ENCODE results near the gene CACYBP.

CACYBP gene, protein sequence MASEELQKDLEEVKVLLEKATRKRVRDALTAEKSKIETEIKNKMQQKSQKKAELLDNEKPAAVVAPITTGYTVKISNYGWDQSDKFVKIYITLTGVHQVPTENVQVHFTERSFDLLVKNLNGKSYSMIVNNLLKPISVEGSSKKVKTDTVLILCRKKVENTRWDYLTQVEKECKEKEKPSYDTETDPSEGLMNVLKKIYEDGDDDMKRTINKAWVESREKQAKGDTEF

DNA sequence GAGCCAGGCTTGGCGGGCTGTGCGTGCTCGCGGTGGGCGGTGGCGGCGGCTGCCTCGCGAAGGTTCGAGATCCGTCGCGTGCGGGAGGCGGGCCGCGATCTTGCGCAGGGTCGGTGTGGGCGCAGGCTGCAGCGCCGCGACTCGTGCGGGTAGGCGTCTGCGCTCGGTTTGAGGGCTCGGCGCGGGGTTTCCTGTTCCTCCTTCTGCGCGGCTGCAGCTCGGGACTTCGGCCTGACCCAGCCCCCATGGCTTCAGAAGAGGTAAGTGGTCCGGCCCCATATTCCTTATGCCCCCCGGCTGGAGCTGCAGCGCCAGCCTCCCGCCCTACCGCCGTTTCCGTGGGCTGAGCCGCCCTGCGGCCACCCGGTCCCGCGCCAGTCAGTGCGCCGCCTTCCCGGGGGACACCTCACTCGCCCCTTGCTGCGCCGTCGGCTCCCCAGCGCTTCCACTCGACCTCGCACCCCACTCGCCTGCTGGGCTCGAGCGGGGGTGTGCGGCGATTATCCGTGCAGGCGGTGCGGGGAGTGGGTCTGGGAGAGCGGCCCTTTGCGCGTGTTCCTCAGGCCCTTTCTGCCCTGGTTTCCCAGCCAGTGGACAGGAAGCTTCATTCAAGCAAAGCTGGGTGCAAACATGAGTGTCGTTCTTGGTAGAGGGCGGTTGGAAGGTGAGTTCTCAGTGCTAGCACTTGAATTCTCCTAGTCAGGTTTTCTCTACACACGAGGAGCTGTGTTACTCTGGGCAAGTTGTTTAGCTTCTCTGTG lies at the start of gene CACYBP:
Gene CACYBP, plus strand, starts transcription at position 12 of the 761 bp plus-strand sequence. Its CDS starts 234 bp downstream, at position 246.
- DNase-seq: peak; percentile 20

DNA sequence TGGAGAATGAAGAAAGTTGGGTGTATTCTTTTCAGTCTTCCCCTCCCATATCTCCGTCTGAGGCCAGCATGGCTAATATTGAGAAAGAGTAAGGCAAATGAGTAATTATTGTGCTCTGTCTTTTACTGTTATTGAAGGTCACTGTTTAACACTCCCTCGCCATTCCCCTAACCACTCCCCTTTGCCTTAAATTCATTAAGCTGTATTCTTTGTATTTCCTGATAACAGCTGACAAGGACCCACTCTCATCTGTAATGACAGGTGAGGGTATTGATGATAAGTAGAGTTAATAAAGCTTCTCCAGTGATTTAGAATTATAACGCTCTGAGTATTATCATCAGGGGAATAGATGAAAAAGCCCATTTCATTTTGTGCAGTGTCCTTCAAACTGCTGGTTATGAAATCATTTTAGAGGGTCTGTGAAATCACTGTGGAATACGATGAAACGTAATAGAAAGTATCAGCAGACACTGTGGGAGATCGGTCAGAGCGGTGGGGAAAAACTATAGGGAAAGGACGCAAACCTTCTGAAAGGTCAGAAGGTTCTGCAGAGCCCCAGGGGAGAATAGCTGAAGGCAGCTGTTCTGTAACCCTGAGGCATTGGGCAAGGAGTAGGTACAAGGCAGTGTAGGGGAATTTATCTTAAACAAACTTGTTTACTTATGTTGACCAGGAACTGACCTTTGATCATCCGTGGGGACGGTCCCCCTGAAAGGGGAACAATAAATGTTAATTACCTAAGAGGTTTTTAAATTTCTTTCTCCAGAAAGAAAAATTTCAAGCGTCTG lies 46.3 kb upstream of the CACYBP start:
- no peak for DNase-seq

DNA sequence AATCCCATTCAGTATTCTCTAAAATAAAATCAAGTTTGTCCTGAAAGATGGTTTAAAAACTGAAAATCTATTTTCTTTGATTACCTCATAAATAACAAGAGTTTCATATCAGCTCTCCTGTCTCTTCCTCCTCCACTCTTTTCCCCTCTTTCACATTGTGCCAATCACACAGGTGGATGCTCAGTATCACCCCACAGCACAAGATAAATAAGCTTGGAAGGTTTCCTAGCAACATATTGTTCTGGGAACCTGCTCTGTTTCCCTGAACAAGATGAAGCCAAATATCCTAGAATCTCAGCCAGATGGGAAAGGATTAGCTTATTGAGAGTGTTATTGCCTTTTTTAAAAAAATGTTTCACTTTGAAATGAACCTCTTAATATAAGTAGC lies 45.7 kb upstream of the CACYBP start:
- DNase-seq: no peak

DNA sequence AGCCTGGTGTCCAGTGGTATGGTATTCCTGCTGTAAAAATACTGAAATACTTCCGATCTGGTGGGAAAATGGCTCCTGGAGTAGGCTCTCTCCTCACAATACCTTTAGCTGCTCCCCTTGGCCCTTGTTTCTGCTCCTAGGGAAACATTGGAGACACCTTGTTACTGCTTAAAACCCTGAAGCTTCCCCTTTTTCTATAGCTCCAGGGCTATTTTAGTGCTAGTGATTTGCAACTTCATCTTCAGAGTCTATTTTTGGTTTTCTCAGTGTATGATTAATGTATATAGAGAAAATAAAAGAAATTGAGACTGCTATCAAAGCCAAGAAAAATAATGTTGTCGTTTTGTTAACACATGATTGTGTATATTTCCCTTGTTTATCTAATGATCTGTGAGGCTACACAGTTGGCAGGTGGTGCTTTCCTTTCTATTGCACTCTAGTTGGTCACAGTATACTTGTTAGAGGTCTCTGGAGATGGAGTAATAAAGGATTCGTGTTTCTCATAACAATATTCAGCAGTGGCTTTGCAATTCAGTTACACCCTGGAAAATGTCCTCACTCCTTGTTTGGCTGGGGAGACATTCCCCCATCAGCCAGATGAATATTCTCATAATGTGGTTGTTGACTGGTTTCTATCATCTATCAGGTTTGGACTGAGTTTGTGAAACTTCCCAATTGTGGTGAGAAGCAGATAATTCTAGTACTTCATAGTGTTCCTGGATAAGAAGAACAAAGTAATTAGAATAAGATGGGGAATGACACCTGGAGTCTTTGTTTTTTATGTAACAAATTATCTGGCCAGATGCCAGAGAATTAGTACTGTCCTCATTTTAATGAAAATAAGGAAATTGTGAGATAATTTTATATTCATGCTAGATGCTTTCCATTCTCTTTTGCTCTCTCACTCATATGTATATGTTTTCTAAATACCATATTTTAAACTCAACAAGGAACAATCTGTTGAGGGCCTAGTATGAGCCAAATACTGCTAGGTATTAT lies 44.8 kb upstream of the CACYBP start:
- DNase-seq: no peak

DNA sequence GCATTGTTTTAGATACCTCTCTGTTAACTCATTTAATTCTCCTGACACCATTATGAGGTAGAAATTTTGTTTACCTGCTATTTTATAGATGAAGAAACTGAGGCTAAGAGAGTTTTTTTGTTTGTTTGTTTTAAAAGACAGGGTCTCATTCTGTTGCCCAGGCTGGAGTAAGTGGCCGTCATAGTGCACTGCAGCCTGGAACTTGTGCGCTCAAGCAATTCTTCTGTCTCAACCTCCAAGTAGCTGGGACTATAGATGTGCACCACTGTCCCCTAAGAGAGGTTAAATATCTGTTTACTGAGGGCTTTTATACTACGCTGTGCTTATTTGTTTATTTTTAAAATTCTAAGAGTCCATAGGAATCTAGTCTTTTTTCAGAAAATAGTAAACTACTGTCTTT lies 43.7 kb upstream of the CACYBP start:
- no peak for DNase-seq

DNA sequence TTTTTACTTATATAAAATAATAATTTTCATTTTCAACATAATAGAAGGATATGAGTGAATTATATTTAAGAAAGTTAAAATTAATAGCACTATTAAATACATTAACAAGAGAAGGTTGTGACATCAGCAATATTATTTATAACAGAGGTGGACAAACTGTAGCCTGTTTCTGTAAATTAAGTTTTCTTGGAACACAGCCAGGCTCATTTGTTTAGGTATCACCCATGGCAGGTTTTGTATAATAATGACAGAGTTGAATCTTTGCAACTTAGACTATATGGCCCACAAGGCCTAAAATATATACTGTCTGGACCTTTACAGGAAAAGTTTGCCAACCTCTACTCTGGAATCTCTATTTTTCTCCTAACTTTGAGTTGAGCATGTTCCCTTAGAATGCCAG lies 42.8 kb upstream of the CACYBP start:
- no peak for DNase-seq

DNA sequence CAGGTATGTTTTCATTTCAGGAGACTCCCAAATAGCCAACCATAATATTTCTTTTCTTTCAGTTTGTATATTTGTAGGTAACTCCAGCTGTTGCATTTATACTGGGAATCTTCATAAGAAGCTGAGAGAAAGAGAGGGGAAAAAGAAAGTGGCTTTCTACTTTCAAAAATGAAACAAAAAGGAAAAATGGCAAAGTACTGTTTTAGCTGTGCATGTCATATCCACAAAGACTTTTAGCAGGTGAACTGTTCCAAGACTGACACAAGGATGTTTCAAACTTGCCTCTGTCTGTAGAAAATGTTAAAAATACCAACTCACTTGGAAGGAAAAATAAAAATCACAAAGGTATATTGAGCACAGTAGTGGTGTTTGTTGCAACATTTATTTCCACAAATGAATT lies 41.9 kb upstream of the CACYBP start:
- no peak for DNase-seq

DNA sequence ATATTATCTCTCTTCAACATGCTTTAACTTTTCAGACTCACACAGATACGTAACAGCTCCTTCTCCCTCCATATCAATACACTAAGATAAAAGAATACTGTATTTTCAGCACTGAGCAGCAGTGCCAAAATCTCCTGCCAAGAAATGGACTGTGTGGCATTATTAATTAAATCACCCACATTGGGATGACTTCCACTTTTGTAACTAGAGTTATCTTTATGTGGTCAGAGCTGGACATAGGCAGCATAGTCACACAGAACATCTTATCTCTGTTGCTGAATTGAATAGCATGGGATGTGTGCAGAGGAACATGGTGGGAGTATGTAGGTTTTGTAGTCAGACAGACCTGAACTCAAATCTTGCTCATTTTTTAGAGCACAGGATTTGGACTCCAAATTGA lies 41.4 kb upstream of the CACYBP start:
- no peak for DNase-seq

DNA sequence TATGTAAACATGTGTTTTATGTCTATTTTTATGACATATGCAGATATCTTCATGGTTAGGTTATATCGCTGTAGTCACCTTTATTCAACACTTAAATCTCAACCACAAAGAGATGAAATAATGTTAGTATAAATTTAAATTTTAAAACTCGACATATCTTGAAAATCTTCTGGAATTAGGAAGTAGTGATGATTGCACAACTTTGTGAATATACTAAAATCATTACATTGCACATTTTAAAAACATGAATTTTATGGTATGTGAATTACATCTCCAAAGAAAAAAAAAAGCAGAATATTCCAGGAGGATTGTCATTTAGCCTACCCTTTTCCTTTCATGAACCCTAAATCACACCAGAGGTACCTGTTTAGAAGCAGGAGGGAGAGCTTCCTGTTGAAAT lies 39.4 kb upstream of the CACYBP start:
- no peak for DNase-seq

DNA sequence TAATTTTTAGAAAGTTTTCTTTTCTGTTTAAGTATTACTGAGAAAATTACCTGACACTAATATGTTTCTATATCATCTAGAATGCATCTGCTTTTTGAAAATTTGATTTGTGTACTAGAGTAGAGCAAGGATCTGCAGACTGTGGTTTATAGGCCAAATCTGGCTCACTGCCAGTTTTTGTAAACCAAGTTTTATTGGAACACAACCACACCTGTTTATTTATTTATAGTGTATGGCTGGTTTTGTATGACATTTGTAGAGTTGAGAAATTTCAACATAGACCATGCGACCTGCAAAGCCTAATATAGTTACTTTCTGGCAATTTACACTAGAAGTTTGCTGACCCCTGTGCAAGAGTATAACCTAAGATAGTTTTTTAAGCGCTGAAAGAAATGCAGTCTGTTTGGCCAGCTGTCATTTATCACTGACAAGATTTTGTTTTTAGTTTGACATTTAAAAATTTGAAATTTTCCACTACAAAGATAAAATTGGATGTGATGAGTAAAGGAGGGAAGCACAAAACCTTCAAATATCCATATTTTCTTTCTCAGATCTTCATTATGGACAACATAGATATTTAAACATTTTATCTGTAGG lies 36.1 kb upstream of the CACYBP start:
- DNase-seq: no peak

DNA sequence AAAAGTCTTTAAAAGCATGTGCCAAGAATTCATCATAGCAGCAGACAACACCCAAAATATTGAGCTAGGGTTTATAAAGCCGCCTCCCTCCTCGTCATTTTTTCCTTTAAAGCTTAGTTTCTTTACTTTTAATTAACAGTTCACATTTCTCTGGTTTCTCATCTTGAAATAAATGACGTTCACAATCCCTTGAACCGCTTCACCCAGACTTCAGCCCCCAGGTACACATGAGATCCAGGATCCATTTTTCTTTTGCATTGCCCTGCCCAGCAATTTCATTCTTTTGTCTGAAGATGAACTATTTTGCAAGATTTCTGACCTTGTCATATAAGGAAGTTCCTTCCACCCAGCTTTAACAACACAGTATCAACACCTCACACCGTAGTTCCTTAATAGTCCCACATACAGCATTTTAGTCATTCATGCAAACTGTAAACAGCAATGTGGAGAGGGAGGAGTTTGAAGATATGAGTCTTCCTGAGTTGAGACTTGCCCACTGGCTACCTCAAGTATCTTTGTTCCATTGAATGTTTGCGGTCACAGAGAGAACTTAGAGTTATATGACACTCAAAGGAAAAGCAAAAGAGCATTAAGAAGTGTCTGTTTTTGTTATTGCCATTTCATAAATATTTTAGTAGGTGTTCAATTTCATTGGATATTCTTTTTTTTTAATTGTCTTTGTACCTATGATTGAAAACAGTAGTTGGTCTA lies 35.3 kb upstream of the CACYBP start:
- DNase-seq: peak in 1 of 2 experiments; percentile 6

DNA sequence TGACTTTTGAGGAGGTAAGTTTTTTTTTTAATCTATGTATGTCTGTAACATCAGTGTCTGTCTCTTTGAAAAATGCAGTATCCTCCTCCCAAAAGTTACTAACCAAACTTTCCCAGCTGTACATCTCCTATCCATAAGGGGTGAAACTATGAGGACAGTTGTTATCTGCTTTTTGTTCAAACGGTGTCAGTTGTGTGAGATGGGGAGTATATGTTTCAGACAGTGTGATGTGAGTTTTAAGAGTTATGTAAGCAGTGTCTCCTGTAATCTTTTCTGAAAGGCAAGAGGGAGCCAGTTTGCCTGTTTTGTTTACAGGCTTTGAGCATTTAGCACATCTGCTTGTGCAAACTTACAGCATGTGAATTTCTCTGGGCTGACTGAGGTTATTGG lies 34.8 kb upstream of the CACYBP start:
- no peak for DNase-seq

DNA sequence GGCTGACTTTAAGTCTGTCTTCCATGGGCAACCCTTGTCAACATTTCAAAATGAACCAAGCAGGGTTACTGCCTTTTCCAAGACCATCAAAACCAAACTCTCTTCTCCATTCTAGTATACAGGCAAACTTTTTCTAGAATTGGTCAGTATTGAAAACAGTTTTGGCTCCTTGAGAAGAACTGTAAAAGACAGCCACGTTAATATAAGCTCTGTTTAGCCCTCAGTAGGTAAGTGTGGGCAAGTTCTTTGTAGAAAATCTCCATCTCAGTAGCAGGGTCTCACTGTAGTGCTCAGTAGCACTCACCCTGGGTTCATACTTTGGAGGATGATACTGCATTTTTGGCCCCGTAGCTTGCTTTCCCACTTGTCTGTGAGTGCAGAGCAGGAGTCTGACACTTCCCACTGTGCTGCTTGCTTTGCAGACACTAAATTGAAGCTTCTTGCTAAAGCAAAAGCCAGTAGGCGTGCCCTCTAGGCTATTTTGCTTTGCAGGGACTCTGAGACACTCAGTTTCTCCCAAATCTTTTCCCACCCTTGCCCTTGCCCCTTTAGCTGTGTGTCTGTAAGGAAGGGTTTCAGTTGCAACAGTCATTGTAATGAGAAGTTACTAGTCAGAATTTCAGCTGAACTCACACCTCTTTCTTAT lies 34.3 kb upstream of the CACYBP start:
- DNase-seq: no peak

DNA sequence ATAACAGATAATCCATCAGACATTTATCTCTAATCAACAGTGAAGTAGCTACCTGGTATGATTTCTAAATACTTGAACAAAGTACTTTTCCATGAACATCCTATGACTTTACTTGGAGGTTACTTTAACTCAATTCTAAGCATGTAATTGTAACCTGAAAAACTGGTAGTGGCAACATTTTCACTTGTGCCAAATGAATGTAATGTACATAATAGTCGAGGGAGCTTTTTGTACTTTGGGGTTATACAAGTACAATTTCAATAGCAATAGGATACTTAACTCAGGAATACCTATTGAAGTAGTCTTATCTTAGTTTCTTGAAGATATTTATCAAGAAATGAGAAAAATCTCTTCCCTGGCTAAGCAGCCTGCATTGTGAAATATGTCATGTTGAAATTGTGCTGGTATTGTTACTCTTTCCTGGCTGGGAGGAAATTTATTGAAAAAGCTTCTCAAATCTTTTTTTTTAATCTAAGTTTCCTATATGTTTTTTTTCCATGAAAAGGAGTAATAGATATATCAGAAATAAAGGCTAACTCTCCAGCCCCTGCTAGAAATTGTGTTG lies 33.7 kb upstream of the CACYBP start:
- DNase-seq: no peak

DNA sequence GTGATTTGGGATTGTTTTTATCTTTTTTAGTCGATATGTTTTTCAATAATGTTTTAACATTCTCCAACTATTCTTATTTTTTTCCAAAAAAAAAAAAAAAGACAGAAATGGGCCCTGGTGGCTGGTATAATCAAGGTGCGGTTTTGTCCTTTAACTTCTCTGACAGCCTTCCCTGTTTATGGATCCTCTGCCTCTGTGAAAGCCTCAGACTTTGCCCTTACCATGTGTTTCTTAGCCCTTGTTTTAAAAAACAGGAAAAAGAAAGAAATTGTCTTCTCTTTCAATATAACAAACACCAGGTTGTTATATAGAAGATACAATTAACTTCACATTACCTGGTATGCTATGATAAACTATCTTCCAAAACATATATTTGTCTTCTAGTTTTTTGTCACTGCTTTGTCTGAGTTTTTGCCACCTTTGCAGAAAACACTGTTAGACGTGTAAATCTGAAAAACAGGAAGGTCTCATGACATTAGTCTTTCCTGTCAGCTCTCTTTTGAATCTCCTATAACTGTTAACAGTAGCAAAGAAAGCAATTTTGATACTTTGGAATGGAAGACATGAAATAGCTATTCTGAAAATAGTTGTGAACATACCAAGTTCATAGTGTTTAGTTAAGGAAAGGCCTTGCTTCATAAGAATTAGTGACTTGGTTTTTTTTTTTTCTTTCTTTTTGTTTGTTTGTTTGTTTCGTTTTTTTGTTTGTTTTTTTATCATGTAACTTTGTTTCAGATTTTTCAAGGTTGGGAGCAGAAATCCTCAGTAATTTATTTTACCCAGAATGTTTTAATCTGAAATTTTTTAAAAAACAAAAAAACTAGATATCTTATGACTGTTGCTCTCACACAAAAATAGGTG lies 31.7 kb upstream of the CACYBP start:
- DNase-seq: no peak

DNA sequence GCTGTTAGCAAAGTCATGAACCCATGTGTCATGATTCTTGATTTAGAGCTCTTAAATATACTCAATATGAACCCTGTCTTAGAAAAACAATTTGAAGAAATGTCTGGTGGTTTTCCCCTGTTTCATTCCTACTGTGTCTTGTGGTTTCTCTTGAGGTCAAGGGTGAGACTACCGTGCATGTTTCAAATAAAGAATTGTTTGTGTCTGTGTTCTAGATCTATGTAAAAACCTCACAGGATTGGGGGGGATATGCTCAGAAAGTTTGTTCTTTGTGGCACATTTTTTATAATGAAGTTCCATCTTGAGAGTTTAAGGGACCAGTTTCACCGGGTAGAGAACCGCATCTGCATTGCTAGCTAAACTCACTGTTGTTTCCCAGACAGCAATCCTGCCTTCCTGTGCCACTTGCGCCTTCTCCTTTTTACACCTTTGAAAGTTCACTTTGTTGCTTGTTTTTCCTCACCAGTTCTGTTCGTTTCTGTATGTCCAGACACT lies 30.9 kb upstream of the CACYBP start:
- no peak for DNase-seq

DNA sequence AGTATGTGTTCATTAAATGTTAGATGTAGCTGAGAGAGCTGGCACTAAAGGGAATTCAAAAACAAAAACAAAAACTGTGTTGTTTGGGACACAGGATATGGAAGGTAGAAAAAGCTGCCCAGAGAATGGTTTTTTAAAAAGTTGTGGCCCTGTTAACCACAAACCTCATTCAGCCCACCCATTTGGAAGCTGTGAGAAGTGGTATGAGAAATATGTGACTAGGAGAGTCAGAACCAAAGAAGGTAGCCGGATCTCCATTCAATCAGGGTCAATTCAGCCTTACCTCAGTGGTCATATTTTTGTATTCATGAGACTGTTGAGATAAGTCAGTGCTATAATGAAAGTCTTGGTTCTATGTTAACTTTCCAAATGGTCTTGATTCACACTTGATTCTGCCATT lies 29.8 kb upstream of the CACYBP start:
- no peak for DNase-seq

DNA sequence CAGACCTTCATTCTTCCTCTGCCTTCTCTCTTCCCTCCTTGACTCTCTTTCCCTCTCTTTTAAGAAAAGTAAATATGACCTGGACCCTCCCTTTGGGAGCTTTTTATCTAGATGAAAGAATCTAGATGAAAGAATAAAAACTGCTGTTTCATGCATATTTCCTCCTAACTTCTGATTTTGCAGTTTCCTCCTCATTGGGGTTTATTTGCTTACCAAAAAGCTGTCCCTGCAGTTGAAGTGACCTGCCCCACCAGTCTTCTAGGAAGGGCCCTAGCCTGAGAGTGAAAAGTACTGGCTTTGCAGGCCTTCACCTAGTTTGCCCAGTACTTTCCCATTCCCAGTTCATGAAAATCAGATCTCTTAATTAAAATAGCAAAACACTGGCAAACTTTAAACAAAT lies 28.3 kb upstream of the CACYBP start:
- DNase-seq: no peak

DNA sequence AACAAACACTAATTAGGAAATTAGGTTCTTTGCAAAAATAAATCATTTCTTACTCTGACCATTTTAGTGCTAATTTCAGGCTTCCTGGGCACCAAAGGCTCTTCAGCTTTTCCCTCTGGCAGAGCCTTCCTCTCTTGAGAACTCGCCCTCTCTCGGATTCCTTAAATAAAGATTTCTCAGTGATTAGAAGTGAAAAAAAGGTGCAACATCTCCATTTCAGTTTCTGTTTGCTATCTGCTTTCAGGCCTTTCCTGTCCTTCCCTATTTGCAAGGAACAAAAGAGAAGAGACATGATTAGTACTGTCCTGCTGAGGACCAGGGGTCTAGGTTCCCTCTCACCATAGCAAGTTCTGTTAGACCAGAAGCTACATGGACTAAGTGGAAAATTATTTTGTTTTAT lies 27.8 kb upstream of the CACYBP start:
- DNase-seq: no peak

DNA sequence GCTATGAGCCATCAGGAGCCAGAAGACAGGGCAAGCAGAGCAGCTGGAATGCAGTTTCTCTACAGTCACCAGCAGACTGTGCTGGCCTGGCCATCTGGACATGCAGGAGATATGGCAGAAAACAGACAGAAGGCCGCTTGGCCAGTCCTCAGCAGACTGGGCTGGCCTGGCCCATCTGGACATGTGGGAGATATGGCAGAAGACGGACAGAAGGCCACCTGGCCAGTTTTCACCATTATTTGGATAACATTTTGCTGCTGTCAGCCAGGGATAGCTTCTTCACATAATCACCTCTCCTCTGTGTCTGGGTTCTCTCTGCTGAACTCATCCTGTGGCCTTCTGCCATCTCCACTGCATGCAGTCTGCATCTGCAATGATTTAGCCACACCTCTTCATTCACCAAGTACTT lies 25.0 kb upstream of the CACYBP start:
- no peak for DNase-seq
